ENCODE measurements around the gene ERMN.
"Not testable (repeated sequence)": the region's sequence is repeated elsewhere in the genome, so short reads cannot be mapped to it uniquely, and the experiment has no call there.

Gene ERMN

GRCh38 chr2:157325786-157326185 lies at the start of gene ERMN:
ERMN (minus strand) TSS chr2:157325824; CDS start chr2:157325642, 182 bp downstream.
- DNase-seq (ENCODE audit: low read depth) = no peak

GRCh38 chr2:157375384-157375783 lies 49.8 kb upstream of the ERMN start:
- no peak for DNase-seq (ENCODE audit: low read depth)

GRCh38 chr2:157368508-157368907 lies 42.9 kb upstream of the ERMN start:
- not testable (repeated sequence) for DNase-seq (ENCODE audit: low read depth)

GRCh38 chr2:157367704-157368103 lies 42.1 kb upstream of the ERMN start:
- no peak for DNase-seq (ENCODE audit: low read depth)

- DNase-seq (ENCODE audit: low read depth) = no peak
Measured at GRCh38 chr2:157364257-157364974, 38.8 kb upstream of the ERMN start.

GRCh38 chr2:157363612-157364101 lies 38.0 kb upstream of the ERMN start:
- peak; percentile 64 for DNase-seq (ENCODE audit: low read depth)

GRCh38 chr2:157362627-157363026 lies 37.0 kb upstream of the ERMN start:
- no peak for DNase-seq (ENCODE audit: low read depth)

- no peak for DNase-seq (ENCODE audit: low read depth)
Measured at GRCh38 chr2:157361526-157361925, 35.9 kb upstream of the ERMN start.

- DNase-seq (ENCODE audit: low read depth) = no peak
Measured at GRCh38 chr2:157359628-157360027, 34.0 kb upstream of the ERMN start.

GRCh38 chr2:157355618-157356017 lies 30.0 kb upstream of the ERMN start:
- peak; percentile 19 for DNase-seq (ENCODE audit: low read depth)

GRCh38 chr2:157349949-157350515 lies 24.4 kb upstream of the ERMN start:
- DNase-seq (ENCODE audit: low read depth) = peak; percentile 19

- DNase-seq (ENCODE audit: low read depth) = no peak
Measured at GRCh38 chr2:157348291-157348921, 22.8 kb upstream of the ERMN start.

- DNase-seq (ENCODE audit: low read depth) = no peak
Measured at GRCh38 chr2:157345647-157346389, 20.2 kb upstream of the ERMN start.

- DNase-seq (ENCODE audit: low read depth) = peak; percentile 56
Measured at GRCh38 chr2:157341381-157341780, 15.8 kb upstream of the ERMN start.

GRCh38 chr2:157339965-157340655 lies 14.5 kb upstream of the ERMN start:
- DNase-seq (ENCODE audit: low read depth) = peak; percentile 11

GRCh38 chr2:157337978-157338377 lies 12.4 kb upstream of the ERMN start:
- DNase-seq (ENCODE audit: low read depth) = no peak

- no peak for DNase-seq (ENCODE audit: low read depth)
Measured at GRCh38 chr2:157336137-157337010, 10.8 kb upstream of the ERMN start.

- DNase-seq (ENCODE audit: low read depth) = no peak
Measured at GRCh38 chr2:157334797-157335196, 9.2 kb upstream of the ERMN start.

GRCh38 chr2:157334335-157334734 lies 8.7 kb upstream of the ERMN start:
- DNase-seq (ENCODE audit: low read depth) = no peak

GRCh38 chr2:157333304-157334047 lies 7.9 kb upstream of the ERMN start:
- DNase-seq (ENCODE audit: low read depth) = no peak

Data from GM04503 (cell line).